NT2/D1 (cell line): ENCODE data around the gene CHTF18.

Experiments used
- YY1 ChIP-seq: IDR thresholded peaks from 2 replicates; pipeline ENCODE4 v1.6.1; 2011; ENCODE audit not compliant: insufficient read length, insufficient read depth
- ZNF274 ChIP-seq: IDR thresholded peaks from 2 replicates; pipeline ENCODE4 v1.6.1; 2011; ENCODE audit warnings: mild to moderate bottlenecking, low read depth, low read length

DNA sequence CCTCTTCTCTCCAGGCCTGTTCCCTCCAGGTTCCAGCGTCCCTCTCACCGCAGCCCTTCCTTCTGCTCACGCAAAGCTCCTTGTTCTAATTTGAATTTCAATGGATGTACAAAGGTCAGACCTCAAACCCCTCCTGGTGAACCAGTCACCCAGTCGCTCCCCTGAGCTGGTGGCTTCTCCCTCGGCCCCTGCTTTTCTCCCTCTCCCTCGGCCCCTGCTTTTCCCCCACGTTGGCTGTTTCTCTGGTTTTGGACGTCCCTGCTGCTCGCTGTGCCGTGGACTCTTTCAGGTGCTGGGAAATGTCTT, 36.5 kb upstream of the CHTF18 start:
- TF ChIP-seq ZNF274, result no peak
- TF ChIP-seq YY1, result no peak
